Measurements from ENCODE around the gene CLSTN3.

Gene CLSTN3

GRCh38 chr12:7150356-7150755 is 20.2 kb downstream of the CLSTN3 start:
- H3K4me1 ChIP-seq (ENCODE audit: control insufficient read depth, insufficient read depth, low read length): no peaks in the 10 kb centered on the region; the same call in 1 of the 2 replicates
- H3K9me3 ChIP-seq (ENCODE audit: control insufficient read depth, insufficient read depth, low read depth, low read length): no peaks in the 10 kb centered on the region
- H3K27ac ChIP-seq (ENCODE audit: extremely low read depth, low read depth, low read length): no peak overlapping the region
- H3K4me3 ChIP-seq (ENCODE audit: low read depth, low read length): no peak overlapping the region
- TF ChIP-seq PRDM6 (tag by site-specific recombination; IDR thresholded peaks at IDR 0.05) (no peak), KLF7 (tag by site-specific recombination; IDR thresholded peaks at IDR 0.05; ENCODE audit: borderline replicate concordance) (no peak), ZNF394 (tag by site-specific recombination; IDR thresholded peaks at IDR 0.05; ENCODE audit: borderline replicate concordance) (no peak), ZNF202 (tag by site-specific recombination; IDR thresholded peaks at IDR 0.05; ENCODE audit: borderline replicate concordance) (no peak), ZNF416 (tag by site-specific recombination; IDR thresholded peaks at IDR 0.05) (no peak), GLI4 (tag by site-specific recombination; IDR thresholded peaks at IDR 0.05) (no peak), ZNF184 (tag by site-specific recombination; IDR thresholded peaks at IDR 0.05) (no peak), GLI2 (tag by site-specific recombination; IDR thresholded peaks at IDR 0.05; ENCODE audit: borderline replicate concordance, low read depth) (no peak), ZNF18 (tag by site-specific recombination; IDR thresholded peaks at IDR 0.05) (no peak), ZNF138 (tag by site-specific recombination; IDR thresholded peaks at IDR 0.05; ENCODE audit: borderline replicate concordance) (no peak), ZNF677 (tag by site-specific recombination; IDR thresholded peaks at IDR 0.05) (no peak), KLF10 (tag by site-specific recombination; IDR thresholded peaks at IDR 0.05) (no peak), ZNF16 (tag by site-specific recombination; IDR thresholded peaks at IDR 0.05; ENCODE audit: low read depth) (no peak), ZNF391 (tag by site-specific recombination; IDR thresholded peaks at IDR 0.05; ENCODE audit: borderline replicate concordance, low read depth) (no peak), ZSCAN18 (tag by site-specific recombination; IDR thresholded peaks at IDR 0.05) (no peak), ZNF2 (tag by site-specific recombination; IDR thresholded peaks at IDR 0.05) (no peak), PBX3 (CRISPR knock-in tag; IDR thresholded peaks at IDR 0.05) (no peak), ZBTB26 (tag by site-specific recombination; optimal IDR thresholded peaks at IDR 0.05) (no peak)
- H3K36me3 ChIP-seq (ENCODE audit: control insufficient read depth in 2 of 2, insufficient read depth in 1 of 2, low read length in 2 of 2): peaks cover 7 to 75% of the 10 kb centered on the region in 2 experiments
- ChIA-PET POLR2A (no interaction called here), CTCF (interaction anchor here (0.6 kb wide), 1 partner anchor 41 kb away, joined by 4 read pairs; no protein-coding TSS in a partner anchor)

- Histone ChIP-seq H3K4me1 (ENCODE audit: control insufficient read depth, insufficient read depth, low read length) (no peaks in the 10 kb centered on the region; the same call in 1 of the 2 replicates), H3K9me3 (ENCODE audit: control insufficient read depth, insufficient read depth, low read depth, low read length) (no peaks in the 10 kb centered on the region), H3K27ac (ENCODE audit: extremely low read depth, low read depth, low read length) (no peak overlapping the region), H3K4me3 (ENCODE audit: low read depth, low read length) (no peak overlapping the region), H3K36me3 (ENCODE audit: control insufficient read depth in 2 of 2, insufficient read depth in 1 of 2, low read length in 2 of 2) (peaks cover 7 to 76% of the 10 kb centered on the region in 2 experiments)
- ChIA-PET POLR2A (no interaction called here), CTCF (interaction anchor here (0.6 kb wide), 1 partner anchor 41 kb away, joined by 4 read pairs; no protein-coding TSS in a partner anchor)
- TF ChIP-seq KLF16 (tag by site-specific recombination; IDR thresholded peaks at IDR 0.05) (no peak), ZNF10 (tag by site-specific recombination; IDR thresholded peaks at IDR 0.05) (no peak), ZFP69B (tag by site-specific recombination; IDR thresholded peaks at IDR 0.05) (no peak), ZNF202 (tag by site-specific recombination; IDR thresholded peaks at IDR 0.05; ENCODE audit: borderline replicate concordance) (no peak), ZNF610 (tag by site-specific recombination; IDR thresholded peaks at IDR 0.05; ENCODE audit: borderline replicate concordance) (no peak), ZNF530 (tag by site-specific recombination; IDR thresholded peaks at IDR 0.05; ENCODE audit: low read depth) (no peak), KLF8 (tag by site-specific recombination; IDR thresholded peaks at IDR 0.05) (no peak), KLF1 (tag by site-specific recombination; IDR thresholded peaks at IDR 0.05) (no peak), ZNF549 (tag by site-specific recombination; IDR thresholded peaks at IDR 0.05) (no peak), SALL2 (tag by site-specific recombination; IDR thresholded peaks at IDR 0.05; ENCODE audit: borderline replicate concordance) (no peak), HOXA7 (CRISPR knock-in tag; IDR thresholded peaks at IDR 0.05; ENCODE audit: borderline replicate concordance) (no peak), ZNF785 (tag by site-specific recombination; IDR thresholded peaks at IDR 0.05) (no peak), ZNF169 (tag by site-specific recombination; IDR thresholded peaks at IDR 0.05) (no peak)
Measured at GRCh38 chr12:7150841-7151240, 20.7 kb downstream of the CLSTN3 start.

Data from HEK293 (cell line).